ENCODE data around the gene TBC1D22A.

DNA sequence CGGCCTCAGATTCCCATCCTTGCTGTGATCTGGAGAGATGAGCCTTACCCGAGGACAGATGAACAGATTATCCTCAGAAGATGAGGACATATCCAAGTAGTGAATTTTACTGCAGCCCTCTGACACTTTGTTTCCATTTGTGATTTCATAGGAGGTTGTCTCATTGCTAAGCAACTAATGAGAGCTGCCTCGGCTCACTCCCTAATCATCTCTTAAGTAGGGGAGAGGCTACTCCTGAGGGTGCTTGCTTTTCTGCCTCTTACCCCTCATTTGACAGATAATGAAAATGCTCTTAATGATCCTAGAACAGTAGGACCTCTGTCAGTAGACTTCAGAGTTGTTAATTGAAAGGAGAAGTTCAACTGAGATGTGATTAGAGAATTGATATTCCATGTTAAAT, 150.9 kb downstream of the TBC1D22A start:
- TF ChIP-seq, protein P1, sequence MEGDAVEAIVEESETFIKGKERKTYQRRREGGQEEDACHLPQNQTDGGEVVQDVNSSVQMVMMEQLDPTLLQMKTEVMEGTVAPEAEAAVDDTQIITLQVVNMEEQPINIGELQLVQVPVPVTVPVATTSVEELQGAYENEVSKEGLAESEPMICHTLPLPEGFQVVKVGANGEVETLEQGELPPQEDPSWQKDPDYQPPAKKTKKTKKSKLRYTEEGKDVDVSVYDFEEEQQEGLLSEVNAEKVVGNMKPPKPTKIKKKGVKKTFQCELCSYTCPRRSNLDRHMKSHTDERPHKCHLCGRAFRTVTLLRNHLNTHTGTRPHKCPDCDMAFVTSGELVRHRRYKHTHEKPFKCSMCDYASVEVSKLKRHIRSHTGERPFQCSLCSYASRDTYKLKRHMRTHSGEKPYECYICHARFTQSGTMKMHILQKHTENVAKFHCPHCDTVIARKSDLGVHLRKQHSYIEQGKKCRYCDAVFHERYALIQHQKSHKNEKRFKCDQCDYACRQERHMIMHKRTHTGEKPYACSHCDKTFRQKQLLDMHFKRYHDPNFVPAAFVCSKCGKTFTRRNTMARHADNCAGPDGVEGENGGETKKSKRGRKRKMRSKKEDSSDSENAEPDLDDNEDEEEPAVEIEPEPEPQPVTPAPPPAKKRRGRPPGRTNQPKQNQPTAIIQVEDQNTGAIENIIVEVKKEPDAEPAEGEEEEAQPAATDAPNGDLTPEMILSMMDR (IDR thresholded peaks at IDR 0.05) = no peak
- TF ChIP-seq POLR2A (IDR thresholded peaks at IDR 0.05) = no peak
- TF ChIP-seq EP300 (IDR thresholded peaks at IDR 0.05) = no peak
- no peak for TF ChIP-seq POLR2AphosphoS5 (IDR thresholded peaks at IDR 0.05)

Data from gastroesophageal sphincter (tissue), 3 donors.